B cell (primary cell): ENCODE measurements around the gene MAJIN.

Experiments
- EZH2 ChIP-seq: IDR thresholded peaks from 2 replicates; pipeline ENCODE4 v1.6.1; 2012; ENCODE audit warnings: borderline replicate concordance, low read depth, mild to moderate bottlenecking, moderate library complexity, low read length; ENCODE audit not compliant: insufficient read depth, poor library complexity, severe bottlenecking
- TF ChIP-seq, protein P1 (sequence below): fragments of 200-600 bp; IDR thresholded peaks from one replicate; pipeline ENCODE4 v1.8.0; 2022; ENCODE audit warnings: antibody characterized with exemption, mild to moderate bottlenecking

DNA sequence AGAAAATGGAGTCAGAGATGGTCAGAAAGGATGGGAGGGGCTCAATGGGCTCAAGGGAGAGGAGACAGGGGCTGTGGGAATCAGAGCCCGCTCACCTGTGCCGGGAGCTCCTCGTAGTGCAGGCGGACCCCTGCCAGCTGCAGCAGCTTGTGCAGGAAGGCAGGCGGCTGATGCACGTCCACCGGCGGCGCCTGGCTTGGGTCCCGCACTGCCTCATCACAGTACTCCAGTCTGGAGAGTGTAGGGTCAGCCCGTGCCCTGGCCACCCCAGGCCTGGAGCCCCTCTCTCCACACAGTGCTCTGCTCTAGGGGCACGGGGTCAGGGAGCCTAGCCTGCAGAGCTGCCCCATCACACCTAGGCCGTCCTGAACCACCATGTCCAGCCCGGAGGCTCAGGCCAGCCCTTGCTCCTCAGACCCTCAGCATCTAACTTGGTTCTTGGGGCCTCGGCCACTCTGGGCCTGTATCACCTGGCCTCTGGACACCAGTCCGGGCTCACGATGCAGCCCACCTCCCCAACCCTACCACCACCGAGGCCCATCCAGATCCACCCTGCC lies 58.7 kb downstream of the MAJIN start:
- TF ChIP-seq, protein P1, sequence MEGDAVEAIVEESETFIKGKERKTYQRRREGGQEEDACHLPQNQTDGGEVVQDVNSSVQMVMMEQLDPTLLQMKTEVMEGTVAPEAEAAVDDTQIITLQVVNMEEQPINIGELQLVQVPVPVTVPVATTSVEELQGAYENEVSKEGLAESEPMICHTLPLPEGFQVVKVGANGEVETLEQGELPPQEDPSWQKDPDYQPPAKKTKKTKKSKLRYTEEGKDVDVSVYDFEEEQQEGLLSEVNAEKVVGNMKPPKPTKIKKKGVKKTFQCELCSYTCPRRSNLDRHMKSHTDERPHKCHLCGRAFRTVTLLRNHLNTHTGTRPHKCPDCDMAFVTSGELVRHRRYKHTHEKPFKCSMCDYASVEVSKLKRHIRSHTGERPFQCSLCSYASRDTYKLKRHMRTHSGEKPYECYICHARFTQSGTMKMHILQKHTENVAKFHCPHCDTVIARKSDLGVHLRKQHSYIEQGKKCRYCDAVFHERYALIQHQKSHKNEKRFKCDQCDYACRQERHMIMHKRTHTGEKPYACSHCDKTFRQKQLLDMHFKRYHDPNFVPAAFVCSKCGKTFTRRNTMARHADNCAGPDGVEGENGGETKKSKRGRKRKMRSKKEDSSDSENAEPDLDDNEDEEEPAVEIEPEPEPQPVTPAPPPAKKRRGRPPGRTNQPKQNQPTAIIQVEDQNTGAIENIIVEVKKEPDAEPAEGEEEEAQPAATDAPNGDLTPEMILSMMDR = no peak
- TF ChIP-seq EZH2 = no peak
